Epithelial cell of esophagus (primary cell): ENCODE results near the gene NBDY.
"Not testable (repeated sequence)": the region's sequence is repeated elsewhere in the genome, so short reads cannot be mapped to it uniquely, and the experiment has no call there.

Experiments
- DNase-seq: peaks from one replicate; pipeline ENCODE4 v3.0.0; 2010; ENCODE audit warnings: low read depth
- H3K4me3 ChIP-seq: 2 replicates; pipeline ENCODE4 v1.5.1; 2011; ENCODE audit warnings: mild to moderate bottlenecking, low read length, control low read depth
- TF ChIP-seq, protein P1 (sequence below): IDR thresholded peaks from 2 replicates; pipeline ENCODE4 v1.5.1; 2011; ENCODE audit warnings: low read depth, mild to moderate bottlenecking, low read length, control low read depth, inconsistent platforms; ENCODE audit not compliant: insufficient read depth; ENCODE audit errors: missing control alignments

NBDY gene

DNA sequence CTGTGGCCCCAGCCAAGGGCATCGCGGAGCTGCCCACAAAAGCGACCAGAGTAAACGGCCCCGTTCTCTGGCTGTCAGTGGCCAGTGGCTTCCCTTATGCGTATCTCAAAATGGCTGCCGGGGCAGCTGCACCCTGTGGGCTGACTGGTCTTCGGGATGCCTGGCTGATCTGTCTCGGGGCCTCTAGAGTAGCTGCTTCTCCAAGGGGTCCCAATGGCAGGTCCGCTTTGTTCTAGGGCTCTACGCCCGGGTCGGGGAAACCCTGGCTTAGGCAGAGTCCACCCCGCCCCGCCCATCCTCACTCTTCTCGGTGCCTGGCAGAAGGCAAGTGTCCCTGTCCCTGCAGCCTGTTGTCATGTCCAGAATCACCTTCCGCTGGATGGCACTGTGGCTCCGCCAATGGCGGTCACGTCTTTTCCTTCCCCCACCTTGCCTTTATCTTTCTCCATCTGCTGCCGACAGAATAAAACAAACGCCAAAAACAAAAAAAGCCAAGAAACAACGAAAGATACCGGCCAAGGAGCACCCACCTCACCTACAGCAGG, 50.0 kb downstream of the NBDY start:
- H3K4me3 ChIP-seq, DNase-seq: not testable (repeated sequence)

DNA sequence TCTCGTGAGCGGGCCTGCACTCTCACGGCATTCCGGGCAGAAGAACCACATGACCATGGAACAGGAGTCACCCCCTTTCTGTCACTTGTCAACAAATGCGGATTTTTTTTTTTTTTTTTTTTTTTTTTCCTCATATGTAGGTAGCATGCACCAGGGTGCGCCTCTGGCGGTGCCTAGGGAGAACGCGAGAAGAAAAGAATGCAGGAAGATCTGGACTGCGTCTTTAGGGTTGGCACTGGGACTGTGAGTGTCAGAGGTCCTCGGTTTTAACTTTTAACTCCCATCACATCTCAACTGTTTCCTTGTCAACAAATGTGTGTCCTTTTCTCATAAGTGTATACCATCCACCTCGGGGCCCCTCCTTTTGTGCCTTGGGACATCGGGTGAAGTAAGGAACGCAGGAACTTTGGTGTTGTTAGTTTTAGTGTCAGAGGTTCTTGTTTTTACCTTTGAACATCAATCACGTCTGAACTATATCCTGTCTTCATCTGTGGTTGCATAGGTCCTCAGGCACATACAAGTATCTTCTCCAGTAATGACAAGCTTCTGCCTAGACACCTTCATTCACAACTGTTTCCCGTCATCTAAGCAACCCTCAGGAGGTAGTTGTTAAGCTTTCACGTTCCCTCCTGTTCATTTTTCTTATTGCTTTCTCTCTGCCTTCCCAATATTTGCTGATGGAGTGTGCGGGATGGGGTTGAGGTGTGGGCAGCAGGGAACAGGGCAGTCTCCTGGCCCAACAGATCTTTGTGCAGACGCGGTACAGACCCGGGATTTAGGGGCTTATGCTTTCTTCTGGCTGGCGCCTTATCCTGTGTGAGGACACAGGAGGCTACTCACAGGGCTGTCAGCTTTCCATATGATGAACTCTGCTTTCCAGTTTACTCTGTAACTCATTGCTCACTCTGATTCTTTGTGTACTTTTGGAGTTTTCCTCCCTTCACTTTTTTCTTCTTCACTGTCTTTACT, 51.9 kb downstream of the NBDY start:
- not testable (repeated sequence) for H3K4me3 ChIP-seq, DNase-seq

DNA sequence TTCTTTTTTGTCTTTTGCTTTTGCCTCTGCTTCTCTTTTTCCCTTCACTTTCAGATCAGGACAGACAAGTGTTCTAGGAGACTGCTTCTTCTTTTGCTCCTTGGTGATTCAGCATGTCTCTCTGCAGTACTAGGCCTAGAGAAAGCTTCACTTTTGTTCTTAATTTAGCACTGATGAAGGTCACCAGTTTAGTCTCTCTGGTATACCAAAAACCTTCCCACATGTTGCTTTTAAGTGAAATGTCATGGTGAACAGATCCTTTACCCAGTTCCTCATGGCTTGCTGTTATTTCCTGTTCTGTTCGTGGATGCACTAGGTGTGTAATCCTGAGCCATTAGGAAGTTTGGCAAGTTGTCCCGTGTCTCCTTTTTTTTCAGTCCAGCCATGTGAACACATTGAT, 53.3 kb downstream of the NBDY start:
- TF ChIP-seq, protein P1, sequence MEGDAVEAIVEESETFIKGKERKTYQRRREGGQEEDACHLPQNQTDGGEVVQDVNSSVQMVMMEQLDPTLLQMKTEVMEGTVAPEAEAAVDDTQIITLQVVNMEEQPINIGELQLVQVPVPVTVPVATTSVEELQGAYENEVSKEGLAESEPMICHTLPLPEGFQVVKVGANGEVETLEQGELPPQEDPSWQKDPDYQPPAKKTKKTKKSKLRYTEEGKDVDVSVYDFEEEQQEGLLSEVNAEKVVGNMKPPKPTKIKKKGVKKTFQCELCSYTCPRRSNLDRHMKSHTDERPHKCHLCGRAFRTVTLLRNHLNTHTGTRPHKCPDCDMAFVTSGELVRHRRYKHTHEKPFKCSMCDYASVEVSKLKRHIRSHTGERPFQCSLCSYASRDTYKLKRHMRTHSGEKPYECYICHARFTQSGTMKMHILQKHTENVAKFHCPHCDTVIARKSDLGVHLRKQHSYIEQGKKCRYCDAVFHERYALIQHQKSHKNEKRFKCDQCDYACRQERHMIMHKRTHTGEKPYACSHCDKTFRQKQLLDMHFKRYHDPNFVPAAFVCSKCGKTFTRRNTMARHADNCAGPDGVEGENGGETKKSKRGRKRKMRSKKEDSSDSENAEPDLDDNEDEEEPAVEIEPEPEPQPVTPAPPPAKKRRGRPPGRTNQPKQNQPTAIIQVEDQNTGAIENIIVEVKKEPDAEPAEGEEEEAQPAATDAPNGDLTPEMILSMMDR = no peak
- DNase-seq = no peak
- H3K4me3 ChIP-seq = no peak overlapping the region

DNA sequence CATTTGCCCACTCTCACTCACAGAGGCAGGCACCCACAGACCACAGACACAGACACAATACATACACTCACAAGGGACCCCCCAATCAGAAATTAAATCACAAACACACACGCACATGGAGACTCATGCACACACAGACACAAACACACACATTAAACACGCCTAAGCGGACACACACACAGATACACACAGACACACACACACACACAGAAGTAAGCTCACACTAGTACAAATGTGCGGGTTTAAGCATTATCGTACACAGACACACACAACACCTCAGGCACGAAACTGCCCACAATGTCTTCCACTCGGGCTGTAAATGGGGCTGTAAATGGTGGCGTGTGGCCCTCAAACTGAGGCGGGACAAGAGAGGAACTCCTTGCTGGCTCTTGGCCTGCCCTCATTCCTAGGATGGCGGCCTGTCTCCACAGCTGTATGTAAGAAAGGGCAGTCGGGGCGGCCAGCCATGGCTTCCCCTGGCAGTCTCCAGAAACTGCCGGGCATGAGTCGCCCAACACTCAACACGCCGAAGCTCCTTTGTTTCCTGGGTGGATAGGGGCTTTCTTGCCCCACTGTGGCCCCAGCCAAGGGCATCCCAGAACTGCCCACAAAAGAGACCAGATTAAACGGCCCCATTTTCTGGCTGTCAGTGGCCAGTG, 53.9 kb downstream of the NBDY start:
- DNase-seq = no peak
- TF ChIP-seq, protein P1 = no peak
- no peak overlapping the region for H3K4me3 ChIP-seq

DNA sequence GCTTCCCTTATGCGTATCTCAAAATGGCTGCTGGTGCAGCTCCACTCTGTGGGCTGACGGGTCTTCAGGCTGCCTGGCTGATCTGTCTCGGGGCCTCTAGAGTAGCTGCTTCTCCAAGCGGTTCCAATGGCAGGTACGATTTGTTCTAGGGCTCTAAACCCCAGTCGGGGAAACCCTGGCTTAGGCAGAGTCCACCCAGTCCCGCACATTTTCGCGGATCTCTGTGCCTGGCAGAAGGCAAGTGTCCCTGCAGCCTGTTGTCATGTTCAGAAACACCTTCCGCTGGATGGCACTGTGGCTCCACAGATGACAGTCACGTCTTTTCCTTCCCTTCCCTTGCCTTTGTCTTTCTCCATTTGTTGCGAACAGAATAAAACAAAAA, 54.4 kb downstream of the NBDY start:
- TF ChIP-seq, protein P1 = no peak
- DNase-seq = no peak
- H3K4me3 ChIP-seq = no peak overlapping the region

DNA sequence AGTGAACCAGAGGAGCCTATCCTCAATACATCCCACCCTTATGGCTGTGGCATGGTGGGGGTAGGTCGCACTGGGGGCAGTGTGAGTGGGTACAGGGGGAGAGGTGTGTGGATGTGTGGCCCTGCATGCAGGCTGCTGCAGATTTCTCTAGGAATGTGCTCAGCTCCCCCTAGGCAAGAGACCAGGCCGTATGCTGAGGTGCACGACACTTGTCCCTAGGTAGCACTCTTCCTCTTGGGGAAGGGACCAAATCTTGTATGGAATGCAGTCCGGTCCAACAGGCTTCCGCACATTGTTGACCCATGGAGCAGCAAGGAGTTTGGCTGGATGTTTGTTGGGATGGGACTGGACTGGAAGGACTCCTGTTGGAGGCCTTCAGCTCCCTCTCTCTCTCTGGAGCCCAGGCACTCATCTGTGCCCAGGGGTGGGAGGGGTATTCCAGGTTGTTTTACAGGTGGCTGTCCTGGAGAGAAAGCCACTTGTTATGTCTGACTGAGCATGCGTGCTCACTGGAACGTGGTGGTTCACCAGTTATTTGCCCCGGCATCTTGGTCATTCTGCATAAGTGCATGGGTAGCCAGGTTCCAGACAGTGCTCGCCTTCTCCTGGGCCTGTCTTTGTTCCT, 55.1 kb downstream of the NBDY start:
- no peak for DNase-seq
- TF ChIP-seq, protein P1 = no peak
- H3K4me3 ChIP-seq = no peak overlapping the region

DNA sequence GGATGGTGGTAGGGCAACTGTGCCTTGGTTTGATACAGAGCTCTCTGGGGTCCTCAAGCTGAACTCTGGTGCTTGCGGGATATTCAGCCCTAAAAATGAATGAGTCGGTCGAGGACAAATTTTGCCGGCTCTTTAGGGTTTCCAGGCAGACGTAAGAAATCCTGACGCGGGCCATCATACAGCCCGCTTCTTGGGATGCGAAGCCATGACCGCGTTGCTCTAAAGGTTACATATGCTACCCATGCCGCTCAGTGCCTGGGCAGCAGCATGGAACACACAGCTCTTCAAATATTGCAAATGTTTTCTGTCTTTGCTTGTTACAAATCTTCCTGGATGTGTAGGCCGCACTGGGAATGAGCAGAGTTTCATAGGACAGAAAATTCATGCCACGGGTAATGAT, 55.6 kb downstream of the NBDY start:
- H3K4me3 ChIP-seq = no peak overlapping the region
- DNase-seq = no peak

More for the DNA sequence above, 55.6 kb downstream of the NBDY start:
- TF ChIP-seq, protein P1 = no peak
